GM12874 (cell line): ENCODE results near the gene EPHB2.

Source experiments
- TF ChIP-seq, protein P1 (sequence below): IDR thresholded peaks from 2 replicates; pipeline ENCODE4 v1.5.1; 2011; ENCODE audit warnings: low read depth, mild to moderate bottlenecking, control low read depth, low read length, moderate library complexity; ENCODE audit not compliant: insufficient read depth

EPHB2 gene

DNA sequence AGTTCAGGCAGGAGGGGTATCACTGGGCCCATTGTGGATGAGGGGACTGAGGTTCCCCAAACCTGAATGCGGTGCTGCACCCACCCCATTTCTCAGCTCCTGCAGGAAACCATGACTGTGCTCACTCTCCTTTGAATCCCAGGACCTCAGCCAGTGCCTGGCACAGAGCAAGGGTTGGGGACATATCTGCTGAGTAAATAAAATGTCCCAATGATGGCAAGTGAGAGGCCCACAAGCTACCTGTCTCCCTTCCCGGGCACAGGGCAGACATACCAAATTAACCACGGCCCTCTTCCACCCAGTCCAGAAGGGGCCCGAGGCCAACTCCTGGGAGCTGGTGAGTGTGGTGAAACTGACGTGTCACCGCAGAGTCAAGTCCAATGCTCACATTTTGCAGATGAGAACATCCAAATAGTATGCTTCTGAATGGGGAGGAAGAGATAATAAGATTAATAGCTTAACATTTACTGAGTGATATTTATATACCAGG lies 97.6 kb downstream of the EPHB2 start:
- TF ChIP-seq, protein P1, sequence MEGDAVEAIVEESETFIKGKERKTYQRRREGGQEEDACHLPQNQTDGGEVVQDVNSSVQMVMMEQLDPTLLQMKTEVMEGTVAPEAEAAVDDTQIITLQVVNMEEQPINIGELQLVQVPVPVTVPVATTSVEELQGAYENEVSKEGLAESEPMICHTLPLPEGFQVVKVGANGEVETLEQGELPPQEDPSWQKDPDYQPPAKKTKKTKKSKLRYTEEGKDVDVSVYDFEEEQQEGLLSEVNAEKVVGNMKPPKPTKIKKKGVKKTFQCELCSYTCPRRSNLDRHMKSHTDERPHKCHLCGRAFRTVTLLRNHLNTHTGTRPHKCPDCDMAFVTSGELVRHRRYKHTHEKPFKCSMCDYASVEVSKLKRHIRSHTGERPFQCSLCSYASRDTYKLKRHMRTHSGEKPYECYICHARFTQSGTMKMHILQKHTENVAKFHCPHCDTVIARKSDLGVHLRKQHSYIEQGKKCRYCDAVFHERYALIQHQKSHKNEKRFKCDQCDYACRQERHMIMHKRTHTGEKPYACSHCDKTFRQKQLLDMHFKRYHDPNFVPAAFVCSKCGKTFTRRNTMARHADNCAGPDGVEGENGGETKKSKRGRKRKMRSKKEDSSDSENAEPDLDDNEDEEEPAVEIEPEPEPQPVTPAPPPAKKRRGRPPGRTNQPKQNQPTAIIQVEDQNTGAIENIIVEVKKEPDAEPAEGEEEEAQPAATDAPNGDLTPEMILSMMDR: no peak

DNA sequence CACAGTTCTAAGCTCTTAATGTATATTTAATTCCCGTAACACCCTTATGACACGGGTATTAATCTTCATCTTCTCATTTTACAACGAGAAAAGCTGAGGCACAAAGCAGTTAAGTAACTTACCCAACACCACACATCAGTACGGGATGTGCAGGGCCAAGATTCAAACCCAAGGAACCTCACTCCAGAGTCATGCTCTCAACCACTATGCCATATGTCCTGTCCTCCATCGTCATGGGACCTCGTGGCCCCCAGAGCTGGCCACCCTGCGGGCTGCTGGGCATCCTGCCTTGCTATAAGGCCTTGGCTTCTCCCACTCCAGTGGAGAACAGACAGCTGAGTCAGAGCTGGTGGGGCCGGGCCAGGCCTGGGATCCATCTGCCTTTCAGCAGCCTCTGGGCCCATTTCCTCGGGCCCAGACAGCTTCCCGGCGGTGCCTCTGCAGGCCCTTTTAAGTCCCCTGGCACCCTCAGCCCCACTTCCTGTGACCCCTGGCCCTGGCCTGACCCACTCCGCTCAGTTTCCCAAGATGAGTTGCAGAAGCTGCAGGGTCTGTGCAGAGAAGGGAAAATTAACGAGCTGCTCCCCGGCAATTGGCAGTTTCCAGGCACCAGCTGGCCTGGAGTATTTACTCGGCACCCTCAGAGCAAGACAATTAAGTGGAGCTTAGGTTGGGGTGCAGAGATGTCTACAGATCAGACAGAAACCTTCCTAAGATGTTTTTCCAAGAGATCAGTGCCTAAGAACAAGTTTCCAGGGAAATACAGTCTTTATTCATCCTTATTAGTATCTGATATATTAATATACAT lies 98.2 kb downstream of the EPHB2 start:
- TF ChIP-seq, protein P1: no peak

DNA sequence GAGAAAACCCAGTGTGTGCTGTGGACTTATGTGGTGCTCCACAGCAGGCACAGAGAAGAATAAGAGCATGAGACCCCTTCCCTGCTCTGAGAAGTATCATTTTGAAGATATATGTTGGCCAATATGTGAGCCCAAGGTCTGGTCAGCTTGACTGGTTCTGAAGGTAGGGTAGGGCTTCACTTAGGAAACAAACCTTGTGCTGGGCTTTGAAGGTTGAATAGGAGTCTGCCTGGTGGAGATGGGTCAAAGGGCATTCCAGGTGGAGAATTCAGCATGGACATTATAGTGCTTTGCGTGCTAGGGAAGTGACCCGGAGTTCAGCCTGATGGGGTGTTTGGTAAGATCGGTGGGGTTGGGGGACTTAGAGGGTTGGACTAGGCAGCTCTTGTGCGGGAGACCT lies 99.1 kb downstream of the EPHB2 start:
- TF ChIP-seq, protein P1: no peak

DNA sequence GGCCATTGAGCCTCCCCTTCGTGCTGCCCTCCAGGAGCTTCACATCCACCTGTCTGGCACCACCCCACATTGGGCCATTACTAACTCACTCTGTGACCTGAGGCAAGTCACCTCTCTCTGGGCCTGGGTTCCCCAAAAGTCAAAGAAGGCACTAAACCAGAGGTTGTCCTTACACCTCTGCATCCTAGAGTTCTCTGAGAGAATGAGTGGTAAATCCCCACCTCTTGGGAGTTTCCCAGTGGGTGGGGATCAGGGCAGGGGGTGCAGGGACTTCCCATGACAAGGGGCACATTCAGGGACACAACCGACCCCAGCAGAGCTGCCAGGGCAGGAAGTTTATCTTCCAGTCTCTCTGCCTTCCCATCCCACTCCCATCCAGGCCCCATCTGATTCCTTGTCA lies 99.7 kb downstream of the EPHB2 start:
- TF ChIP-seq, protein P1: no peak

GRCh38 chr1:22812092-22812880 lies 101.6 kb downstream of the EPHB2 start:
- TF ChIP-seq, protein P1: no peak

GRCh38 chr1:22812993-22813790 lies 102.6 kb downstream of the EPHB2 start:
- TF ChIP-seq, protein P1: no peak
